T47D (cell line): ENCODE measurements around the gene PPARGC1A.

Experiments
- DNase-seq, 2 experiments: peaks; one replicate each; pipeline versions ENCODE4 v3.0.0 to v3.0.0-alpha.2; 2011 to 2012; ENCODE audit warnings: low read depth in 1 of 2, low spot score in 1 of 2
- JUND ChIP-seq: IDR thresholded peaks from 2 replicates; pipeline ENCODE4 v1.6.1; 2012; ENCODE audit warnings: low read depth
- in situ Hi-C: cut with HindIII; loops from 2 replicates; pipeline ENCODE4 v1.10.0; 2016; ENCODE audit warnings: low sequenced_read_pairs, low pct_unique_long_range_greater_than_20kb

The PPARGC1A gene

DNA sequence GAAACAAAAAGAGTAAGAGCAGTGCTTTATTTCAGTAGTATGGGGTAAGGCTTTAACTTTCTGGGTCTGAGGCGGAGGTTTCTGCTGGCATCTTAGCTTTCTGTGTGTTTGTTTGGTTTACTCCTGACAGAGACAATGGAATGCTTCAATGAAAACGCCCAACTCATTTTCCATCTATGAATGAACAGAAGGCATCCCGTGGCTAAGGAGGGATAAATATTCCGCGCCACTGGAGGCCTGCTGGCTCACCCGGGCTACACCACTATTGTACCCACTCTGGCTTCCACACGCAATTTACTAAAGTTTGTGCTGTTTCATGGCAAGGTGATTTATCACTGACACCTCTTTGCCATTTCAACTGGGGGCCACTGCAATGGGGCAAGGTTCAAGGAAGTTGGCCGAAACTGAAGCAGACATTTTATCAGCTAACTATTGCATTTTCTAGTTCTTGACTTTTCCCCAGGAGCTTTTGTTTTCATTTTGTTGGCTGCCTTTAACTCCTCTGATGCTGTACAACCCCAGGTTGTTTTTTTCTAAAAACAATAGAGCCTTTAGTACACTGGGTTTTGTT, 32.8 kb upstream of the PPARGC1A start:
- TF ChIP-seq JUND, result no peak
- DNase-seq, result no peak
- in situ Hi-C loops, result no loop called here

DNA sequence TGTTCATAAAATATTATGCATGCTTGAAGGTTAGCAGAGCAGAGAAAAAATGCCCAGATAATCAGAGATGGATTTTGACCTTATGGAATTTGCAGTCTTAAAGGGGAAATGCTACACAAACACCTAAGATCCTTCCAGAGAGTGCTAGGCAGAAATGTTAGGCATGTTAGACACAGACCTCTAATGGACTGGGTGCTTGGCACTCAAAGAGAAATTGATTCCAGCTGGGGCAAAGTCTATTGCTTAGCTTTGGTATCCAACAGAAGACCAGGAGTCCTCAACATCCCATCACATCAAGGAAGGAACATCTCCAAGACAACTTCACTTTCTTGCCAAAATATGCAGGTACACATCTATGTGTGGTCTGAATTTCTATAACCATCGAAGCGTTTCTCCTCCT, 32.2 kb upstream of the PPARGC1A start:
- no peak for TF ChIP-seq JUND
- DNase-seq, result no peak
- in situ Hi-C loops, result no loop called here

DNA sequence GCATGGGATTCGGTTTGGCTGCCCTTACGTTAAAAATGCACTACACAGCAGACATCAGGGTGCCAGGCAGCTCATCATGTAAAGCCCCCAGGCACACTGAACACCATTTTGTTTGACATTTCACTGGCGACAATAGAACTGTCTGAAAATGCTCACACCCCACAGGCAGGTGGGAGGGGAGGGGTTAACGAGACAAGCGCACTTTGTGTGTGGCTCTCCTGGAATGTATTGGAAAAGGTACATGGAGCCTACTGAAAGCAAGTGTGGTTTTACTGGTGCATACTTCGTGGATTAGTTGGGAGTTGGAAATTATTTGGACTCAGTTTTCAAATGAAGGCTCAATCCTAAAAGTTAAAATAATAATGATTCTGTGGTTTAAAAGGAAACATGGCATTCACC, 31.6 kb upstream of the PPARGC1A start:
- DNase-seq, result no peak
- in situ Hi-C loops, result no loop called here
- TF ChIP-seq JUND, result no peak

DNA sequence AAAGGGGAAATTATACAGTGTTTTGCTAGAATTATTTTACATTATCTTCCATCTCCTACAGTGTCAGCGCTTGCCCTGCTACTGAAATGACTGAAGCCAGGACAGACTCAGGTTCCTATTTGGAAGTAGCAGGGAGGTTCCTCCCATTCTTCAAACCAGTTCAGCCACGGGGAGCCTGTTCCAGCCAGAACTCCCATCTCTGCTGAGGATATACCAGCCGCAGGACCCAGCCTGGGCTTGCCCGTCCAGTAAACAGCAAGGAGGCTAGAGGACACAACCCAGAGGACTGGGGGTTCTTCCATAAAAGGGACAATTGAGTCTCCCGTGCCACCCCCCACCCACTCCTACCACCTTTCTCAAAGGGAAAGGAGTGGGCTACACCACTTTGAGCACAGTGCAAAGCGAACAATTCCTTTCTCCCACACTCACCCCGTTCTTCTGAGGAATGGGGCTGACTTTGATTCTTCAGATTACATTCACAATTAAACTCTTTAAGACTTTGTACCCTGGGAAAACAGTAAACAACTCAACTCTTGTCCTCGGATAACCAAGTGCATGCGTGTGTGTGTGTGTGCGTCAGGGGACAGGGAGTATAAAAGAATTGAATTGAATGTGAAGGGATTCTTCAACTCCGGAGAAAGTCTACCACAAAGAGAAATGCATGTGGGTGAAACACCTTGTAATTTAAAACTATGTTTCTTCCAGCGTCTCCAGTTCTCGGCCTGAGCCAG, 31.0 kb upstream of the PPARGC1A start:
- no peak for TF ChIP-seq JUND
- DNase-seq, result peak in 1 of 2 experiments; percentile 29
- in situ Hi-C loops, result no loop called here

DNA sequence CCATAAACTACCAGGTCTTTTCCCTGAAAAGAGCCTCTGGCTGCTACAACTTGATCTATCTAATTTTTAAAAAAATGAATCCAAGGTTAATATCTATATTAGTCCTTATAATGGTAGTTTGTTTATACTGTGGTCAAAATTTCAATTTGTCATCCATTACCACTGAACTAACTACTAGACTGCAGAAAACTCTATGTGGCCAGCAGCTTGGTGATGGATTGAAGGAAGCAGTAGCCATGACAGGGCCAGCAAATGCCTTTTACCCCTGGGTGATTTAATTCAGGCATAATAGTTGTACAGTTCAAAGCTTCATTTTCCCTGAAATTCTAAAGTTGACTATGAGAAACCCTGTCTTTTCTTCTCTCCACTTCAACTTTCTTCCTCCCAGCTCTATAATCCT, 30.4 kb upstream of the PPARGC1A start:
- no peak for DNase-seq
- TF ChIP-seq JUND, result no peak
- in situ Hi-C loops, result no loop called here

DNA sequence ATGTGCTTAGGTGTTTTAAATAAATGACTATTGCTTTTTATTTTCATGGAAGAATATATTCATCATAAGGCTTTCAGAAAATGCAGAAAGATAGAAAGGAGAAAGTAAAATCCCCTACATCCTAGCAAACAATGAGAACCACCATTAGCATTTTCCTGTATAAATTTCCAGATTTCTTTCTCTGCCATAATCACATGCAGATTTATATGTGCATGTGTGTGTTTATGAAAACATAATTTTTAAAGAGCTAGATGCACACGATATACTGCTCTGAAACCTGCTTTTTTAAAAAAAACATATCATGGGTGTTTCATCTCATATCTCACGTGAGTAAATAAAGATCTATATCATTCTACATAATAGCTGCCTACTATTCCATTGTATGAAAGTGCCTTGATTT, 26.4 kb upstream of the PPARGC1A start:
- TF ChIP-seq JUND, result no peak
- no peak for DNase-seq
- in situ Hi-C loops, result no loop called here

DNA sequence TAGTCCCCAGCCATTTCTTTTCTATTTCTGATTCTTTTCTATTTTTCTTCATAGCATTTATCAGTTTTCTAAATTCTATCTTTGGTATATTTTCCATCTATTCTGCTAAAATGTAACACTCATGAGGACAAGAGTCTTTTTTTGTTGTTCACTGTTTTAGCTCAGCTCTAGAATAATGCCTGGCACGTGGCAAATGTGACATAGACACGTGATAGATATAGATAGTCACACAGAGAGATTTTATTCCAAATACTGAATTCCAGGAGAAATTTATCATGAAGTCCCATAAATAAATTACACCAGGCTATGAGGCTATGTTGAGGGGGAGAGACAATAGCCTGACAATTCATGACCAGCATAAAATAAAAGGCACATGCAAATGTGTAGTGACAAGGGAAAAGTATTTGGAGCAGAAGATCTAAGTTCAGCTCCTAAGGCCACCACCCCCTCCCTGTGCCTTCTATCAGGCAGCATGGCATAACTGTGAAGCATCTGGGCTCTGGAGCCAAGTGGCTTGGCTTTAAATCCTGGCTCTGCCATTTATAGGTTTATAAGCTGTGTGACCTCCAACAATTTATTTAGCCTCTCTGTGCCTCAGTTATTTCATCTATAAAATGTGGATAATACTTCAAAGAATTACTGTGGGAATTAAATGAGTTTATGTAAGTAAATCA, 25.7 kb upstream of the PPARGC1A start:
- in situ Hi-C loops, result no loop called here
- no peak for DNase-seq
- TF ChIP-seq JUND, result no peak

DNA sequence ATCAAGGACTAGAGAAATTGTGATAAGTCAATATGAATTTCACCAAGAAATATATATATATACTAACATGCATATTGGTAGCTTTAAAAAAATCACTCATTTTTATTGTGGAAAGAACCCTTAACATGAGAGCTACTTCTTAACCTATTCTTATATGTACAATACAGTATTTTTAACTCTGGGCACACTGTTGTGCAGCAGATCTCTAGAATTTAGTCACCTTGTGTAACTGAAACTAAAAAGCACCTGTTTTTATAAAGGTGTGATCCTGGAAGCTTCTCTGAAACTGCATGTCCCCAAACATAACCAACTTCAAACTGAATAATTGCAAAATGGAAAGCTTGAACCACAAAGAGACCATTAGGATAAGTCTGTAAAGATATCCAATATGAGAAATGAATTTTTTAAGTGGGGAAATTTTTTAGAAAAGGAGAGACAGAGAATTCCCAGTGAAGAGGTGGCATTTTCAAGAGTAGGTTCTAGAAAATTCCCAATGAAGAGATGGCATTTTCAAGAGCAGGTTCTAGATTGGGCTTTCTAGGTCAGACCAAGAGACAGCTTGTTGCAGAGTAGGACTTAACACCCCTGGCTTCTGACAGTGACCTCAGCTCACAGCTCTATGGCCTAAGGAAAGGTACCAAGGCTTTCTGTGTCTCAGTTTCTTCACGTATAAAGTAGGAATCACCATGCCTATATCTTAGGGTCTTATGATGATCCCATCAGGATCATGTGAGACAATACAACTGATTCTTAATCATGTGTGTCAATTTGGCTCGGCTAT, 22.0 kb upstream of the PPARGC1A start:
- no peak for DNase-seq
- no peak for TF ChIP-seq JUND
- in situ Hi-C loops, result no loop called here

DNA sequence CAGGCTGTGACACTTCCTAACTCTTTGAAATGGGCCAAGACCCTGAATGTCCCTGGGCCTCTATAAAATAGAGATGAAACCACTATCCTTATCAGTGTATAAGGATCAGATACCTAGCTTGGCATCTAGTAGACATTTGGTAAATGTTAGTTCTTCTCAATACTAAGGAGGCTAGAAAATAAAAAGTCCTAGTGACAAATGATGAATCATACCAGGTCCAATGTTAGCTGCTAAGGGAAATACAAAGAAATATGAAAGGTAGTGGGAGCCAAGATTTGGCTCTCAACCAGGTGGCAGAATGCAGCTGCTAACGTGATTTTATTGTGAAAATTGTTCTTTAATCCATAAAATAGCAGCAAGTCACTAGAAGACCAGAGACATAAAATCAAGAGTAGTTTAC, 19.8 kb upstream of the PPARGC1A start:
- DNase-seq, result no peak
- in situ Hi-C loops, result no loop called here
- TF ChIP-seq JUND, result no peak

DNA sequence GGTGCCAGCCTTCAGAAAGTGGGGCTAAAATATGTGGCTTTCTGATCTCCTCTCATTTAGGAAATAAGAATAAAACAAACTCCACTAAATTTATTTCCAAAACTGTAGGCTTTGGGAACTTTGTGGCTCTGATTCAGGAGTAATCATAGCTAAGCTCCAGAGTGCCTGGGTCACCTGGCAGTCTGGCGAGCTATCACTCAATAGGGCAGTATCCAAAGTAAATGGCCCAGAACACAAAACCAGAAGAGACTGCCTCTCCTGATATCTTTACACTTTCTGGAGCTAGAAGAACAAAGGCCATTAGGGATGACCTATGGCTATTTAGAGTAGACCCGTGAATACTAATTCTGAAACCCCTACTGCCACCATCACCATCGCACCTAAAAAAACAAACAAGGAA, 17.0 kb upstream of the PPARGC1A start:
- TF ChIP-seq JUND, result no peak
- in situ Hi-C loops, result no loop called here
- no peak for DNase-seq

DNA sequence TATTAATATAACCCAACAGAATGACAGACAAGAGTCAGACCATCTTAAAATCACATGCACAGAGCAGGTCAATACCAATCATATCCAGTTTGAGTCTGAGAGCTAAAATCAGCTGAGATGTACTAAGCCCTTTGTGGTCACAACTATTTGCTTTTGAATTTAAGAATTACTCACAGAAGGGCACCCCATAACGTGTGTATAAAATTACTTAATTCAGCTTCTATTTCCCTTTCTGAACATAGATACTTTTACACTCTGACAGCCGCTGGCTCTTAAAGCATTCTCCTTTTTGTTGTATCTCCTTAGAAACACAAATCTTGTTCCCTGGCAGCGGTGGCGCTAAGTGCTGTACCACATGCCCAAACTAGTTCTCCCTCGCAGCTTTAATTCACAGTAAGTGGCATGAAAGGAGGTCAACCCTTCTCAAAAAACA, 14.8 kb upstream of the PPARGC1A start:
- TF ChIP-seq JUND, result no peak
- no peak for DNase-seq
- in situ Hi-C loops, result no loop called here

DNA sequence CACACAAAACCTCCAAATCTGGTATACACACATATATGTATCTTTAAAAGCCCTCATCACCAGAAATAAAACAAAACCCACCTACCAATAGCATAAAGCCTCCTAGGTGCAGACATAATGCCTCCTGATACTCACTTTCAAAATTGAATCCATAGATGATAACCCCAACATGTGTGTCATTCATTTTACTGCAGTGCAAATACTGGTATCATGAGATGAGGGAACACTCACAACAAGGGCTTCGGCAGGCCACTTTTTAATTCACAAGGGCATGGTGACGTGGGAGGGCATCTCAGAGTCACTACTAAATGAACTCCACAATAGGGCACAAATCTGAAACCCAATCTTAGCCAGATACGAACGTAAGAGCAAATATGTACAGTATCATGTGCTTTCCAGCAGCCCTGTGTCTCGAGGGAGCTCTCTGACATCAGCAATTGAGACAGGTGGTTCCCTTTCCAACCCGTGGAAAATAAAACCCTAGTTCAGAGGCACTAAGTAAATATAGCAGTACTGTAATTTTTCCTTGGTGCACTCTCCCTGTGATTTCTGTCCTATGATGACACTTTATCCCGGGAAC, 14.1 kb upstream of the PPARGC1A start:
- DNase-seq, result no peak
- no peak for TF ChIP-seq JUND
- in situ Hi-C loops, result no loop called here
